ENCODE measurements around the gene F2RL2.

Gene F2RL2

GRCh38 chr5:76591366-76591765 is 31.8 kb downstream of the F2RL2 start:
- TF ChIP-seq, protein P1, sequence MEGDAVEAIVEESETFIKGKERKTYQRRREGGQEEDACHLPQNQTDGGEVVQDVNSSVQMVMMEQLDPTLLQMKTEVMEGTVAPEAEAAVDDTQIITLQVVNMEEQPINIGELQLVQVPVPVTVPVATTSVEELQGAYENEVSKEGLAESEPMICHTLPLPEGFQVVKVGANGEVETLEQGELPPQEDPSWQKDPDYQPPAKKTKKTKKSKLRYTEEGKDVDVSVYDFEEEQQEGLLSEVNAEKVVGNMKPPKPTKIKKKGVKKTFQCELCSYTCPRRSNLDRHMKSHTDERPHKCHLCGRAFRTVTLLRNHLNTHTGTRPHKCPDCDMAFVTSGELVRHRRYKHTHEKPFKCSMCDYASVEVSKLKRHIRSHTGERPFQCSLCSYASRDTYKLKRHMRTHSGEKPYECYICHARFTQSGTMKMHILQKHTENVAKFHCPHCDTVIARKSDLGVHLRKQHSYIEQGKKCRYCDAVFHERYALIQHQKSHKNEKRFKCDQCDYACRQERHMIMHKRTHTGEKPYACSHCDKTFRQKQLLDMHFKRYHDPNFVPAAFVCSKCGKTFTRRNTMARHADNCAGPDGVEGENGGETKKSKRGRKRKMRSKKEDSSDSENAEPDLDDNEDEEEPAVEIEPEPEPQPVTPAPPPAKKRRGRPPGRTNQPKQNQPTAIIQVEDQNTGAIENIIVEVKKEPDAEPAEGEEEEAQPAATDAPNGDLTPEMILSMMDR (conservative IDR thresholded peaks at IDR 0.05; ENCODE audit: low read depth, low read length) = no peak
- H3K4me3 ChIP-seq (ENCODE audit: low read depth, low read length) = no peak overlapping the region
- no peak for DNase-seq (ENCODE audit: low read depth)

DNA sequence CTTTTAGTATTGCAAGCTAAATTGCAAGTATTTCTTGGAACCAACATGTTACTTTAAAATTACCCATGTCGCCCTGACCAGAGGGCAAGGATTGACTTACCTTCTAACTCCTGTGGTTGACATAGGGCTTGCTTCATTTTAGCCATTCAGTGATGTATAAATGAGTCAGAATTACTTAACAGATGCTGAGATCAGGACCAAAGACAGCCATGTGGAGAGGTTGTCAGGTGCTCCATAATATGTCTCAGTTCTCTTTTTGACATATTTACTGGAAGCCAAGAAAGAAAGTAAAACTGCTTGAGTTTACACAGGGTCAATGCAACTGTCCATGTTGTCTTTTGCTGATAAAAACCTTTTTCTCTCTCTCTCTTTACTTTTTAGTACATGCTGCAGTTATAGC is 33.2 kb downstream of the F2RL2 start:
- DNase-seq (ENCODE audit: low read depth) = no peak
- TF ChIP-seq, protein P1 (conservative IDR thresholded peaks at IDR 0.05; ENCODE audit: low read depth, low read length) = no peak

DNA sequence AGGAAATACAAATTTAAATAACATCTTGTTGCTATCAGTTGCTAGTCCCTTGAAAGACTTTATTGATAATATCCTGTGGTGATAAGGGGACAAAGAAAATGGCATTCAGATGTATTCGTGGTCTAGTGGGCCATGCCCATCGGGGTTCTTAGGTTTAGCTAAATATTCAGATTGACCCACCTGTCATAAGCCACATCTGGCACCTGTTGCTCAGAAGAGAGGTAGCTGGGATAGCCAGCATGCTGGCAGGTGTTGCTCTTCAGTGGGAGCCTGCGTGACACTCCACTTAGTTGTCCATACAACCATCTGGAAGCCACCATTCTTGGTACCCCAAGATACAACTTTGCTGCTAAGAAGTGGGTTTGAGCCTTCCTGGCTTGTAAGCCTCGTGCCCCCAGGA is 36.7 kb downstream of the F2RL2 start:
- H3K4me3 ChIP-seq (ENCODE audit: low read depth, low read length) = no peak overlapping the region
- DNase-seq (ENCODE audit: low read depth) = no peak
- TF ChIP-seq, protein P1 (conservative IDR thresholded peaks at IDR 0.05; ENCODE audit: low read depth, low read length) = no peak

More for the DNA sequence above, 33.2 kb downstream of the F2RL2 start:
- no peak overlapping the region for H3K4me3 ChIP-seq (ENCODE audit: low read depth, low read length)

DNA sequence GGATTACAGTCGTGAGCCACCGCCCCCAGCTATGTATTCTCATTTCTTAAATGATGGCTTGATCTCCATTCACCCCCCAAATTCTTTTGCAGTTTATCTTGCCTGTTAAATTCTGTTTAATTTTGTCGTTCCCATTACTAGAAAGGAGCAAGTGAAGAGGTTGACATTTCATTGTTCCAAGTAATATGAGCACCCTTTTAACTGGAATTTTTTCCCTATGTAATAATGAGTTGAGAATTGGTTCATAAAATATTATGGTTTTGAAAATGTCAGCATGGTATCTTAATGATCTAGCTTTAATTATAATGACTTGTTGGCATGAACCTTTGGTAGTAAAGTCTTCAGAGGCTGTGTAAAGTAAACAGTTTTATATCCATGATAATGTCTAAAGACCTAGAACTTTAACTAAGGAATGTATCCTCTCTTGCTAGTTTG is 37.4 kb downstream of the F2RL2 start:
- no peak overlapping the region for H3K4me3 ChIP-seq (ENCODE audit: low read depth, low read length)
- DNase-seq (ENCODE audit: low read depth) = no peak
- TF ChIP-seq, protein P1 (conservative IDR thresholded peaks at IDR 0.05; ENCODE audit: low read depth, low read length) = no peak

GRCh38 chr5:76583163-76584047 is 39.8 kb downstream of the F2RL2 start:
- TF ChIP-seq, protein P1 (conservative IDR thresholded peaks at IDR 0.05; ENCODE audit: low read depth, low read length) = peak; percentile 59
- DNase-seq (ENCODE audit: low read depth) = peak; percentile 65
- no peak overlapping the region for H3K4me3 ChIP-seq (ENCODE audit: low read depth, low read length)

DNA sequence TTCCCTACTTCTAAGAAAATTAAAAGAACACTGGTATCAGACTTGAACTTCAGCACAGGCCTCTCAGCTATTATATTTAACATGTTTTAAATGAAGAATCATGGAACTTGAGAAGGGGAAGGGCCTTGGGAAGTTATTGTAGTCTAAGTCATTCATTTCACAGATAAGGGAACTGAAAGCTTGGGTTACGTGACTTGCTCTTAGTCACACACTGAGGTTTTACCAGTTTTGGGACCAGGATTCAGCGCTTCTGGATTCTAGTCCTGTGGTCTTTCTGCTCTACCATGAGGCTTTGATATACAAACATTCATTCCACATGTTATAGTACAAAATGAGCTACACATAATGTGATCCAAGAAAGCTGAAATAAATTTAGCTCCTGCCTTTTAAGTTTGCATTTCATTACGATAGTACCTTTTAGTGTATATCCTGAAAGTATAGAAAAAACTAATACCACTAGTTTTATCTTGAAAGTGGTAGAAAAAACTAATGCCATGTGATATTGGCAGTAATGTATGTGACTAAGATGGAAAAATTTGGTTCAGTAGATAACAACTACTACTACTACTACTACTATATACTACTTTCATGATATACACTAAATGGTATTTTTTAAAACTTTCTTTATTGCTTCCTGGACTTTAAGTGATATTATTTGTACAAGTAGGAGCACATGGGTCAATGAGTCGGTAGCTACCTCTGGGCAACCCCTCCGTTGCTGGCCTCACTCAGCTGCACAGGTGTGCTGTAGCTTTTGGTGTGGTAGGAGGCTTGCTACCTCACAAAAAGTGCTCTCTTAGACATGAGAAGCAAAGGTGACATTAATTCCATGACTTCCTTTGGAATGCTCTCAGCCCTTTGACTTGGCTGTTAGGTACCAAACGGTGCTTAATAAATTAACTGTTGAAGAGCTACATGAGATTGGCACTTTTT is 40.7 kb downstream of the F2RL2 start:
- peak; percentile 42 for DNase-seq (ENCODE audit: low read depth)
- H3K4me3 ChIP-seq (ENCODE audit: low read depth, low read length) = no peak overlapping the region
- TF ChIP-seq, protein P1 (conservative IDR thresholded peaks at IDR 0.05; ENCODE audit: low read depth, low read length) = no peak
